HG02973 (cell line): Measurements from ENCODE around the gene NID1.
A peak's percentile ranks its signal among the peaks of the same experiment; 100 is the strongest.
"Not testable (repeated sequence)": the region's sequence is repeated elsewhere in the genome, so short reads cannot be mapped to it uniquely, and the experiment has no call there.

Experiments used
- ATAC-seq: cut with Tn5 transposase; IDR thresholded peaks from one replicate; pipeline ENCODE4 v1.9.1; 2021; ENCODE audit warnings: moderate library complexity; ENCODE audit not compliant: unreplicated experiment

The NID1 gene

DNA sequence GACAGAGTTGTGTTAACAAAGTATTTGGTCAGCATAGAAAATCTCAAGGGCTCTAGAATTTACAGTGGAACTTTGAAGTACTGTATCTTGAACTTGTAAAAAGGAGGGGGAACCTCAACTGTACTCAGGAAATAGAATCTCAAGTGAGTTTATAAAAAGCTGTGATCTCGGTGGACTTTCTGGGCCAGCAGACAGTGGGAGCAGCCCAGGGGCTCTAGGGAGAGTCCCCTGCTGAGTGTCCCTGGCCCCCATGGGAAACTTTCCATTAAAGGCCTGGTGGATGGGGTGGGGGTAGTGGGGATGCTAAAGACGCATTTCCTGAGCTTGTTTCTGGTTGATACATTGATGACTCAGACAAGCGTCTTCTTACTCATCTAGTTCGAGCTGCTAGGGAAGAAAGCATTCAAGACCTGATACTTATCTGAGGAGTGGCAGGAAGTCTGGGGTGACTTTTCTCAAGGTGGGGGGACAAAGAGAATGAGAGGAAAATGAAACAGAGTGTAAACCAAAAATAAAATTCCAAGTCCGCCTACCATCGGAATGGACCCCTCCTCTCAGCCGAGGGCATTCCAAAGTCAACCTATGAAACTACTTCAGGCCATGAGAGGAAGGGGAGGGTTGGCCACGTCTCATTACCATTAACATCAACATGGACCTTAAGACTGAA, 65.5 kb downstream of the NID1 start:
- ATAC-seq, result peak; percentile 80

DNA sequence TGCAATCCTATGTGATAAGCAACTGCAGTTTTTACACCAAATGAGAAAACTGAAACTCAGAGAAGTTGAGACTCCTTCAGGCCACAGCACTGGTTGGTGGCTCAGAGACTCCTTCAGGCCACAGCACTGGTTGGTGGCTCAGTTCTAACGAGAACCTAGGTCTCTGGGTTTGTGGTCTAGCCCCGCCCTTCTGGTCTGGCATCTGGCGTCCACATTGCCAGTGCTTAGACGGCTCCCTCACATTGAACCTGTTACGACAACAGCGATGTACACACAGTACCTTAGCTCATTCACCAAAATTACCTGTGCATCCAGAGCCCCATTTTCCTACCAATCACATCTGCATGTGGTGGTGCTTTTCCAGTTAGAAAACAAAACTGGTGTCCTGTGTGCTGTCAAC, 66.1 kb downstream of the NID1 start:
- peak; percentile 29 for ATAC-seq

DNA sequence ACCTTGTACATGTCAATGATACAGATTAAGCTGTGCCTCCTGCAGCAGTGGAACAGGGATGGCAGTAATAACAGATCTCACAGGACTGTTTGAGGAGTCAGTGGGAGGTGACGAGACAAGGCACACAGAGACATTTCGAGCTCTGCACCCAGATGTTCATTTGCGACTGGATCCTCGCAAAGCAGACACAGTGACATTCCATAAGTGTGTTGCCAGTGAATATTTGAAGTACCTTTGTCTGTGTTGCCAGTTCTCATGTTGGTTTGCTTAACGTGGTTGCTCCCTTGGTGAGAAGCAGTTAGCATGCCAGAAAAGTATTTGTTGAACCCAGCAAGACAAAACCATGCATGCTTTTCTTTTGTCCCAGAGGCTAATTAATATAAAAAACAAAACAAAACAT, 67.0 kb downstream of the NID1 start:
- no peak for ATAC-seq

DNA sequence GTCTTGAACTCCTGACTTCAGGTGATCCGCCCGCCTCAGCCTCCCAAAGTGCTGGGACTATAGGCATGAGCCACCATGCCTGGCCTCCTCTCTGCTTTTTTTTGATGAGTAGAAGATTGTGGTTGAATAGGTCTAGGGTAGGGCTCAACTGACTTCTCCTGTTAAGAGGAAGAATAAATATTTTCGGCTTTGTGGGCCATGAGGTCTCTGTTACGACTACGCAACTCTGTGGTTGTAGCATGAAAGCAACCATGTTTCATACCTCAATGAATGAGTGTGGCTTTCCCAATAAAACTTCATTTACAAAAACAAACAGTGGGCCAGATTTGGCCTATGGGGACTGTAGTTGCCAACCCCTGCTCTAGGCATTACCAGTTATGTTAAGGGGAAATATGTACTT, 67.8 kb downstream of the NID1 start:
- no peak for ATAC-seq

DNA sequence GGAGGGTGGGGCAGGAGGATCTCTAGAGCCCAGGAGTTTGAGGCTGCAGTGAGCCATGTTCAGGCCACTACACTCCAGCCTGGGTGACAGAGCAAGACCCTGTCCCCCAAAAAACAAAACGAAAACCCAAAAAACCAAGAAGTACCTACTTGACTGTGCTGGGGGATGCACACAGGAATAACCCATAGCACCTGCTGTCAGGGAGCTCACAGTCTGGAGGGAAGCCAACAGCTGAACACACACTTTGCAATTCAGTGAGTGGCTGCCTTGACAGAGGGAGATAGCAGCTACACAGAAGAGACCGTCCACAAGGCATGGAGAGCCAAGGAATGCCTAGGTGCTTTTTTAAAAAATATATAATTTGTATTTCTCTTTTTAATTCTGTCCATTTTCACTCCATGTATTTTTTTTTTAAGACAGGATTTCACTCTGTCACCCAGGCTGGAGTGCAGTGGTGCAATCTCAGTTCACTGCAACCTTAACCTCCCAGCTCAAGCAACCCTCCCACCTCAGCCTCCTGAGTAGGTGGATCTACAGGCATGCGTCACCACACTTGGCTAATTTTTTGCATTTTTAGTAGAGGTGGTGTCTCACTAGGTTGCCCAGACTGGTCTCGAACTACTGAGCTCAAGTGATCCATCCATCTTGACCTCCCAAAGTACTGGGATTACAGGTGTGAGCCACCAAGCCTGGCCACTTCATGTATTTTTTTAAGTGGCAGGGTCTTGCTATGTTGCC, 68.7 kb downstream of the NID1 start:
- ATAC-seq, result peak; percentile 32

DNA sequence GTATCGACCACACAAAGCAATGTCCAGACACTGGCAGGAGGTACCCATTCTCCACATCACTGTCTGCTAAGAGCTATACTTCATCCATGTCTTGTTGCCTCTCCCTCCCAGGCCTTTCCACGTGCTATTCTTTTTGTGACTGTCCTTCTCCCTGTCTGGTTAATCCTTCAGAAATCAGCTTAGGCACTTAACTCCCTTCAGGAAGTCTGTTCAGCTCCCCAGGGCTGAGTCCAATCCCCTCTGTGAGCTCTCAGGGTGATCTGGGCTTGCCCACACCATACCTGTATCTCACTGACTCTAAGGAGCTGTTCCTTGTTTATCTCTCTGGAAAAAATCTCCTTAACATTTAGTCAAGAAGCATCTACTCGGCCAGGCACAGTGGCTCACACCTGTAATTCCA, 69.4 kb downstream of the NID1 start:
- no peak for ATAC-seq

DNA sequence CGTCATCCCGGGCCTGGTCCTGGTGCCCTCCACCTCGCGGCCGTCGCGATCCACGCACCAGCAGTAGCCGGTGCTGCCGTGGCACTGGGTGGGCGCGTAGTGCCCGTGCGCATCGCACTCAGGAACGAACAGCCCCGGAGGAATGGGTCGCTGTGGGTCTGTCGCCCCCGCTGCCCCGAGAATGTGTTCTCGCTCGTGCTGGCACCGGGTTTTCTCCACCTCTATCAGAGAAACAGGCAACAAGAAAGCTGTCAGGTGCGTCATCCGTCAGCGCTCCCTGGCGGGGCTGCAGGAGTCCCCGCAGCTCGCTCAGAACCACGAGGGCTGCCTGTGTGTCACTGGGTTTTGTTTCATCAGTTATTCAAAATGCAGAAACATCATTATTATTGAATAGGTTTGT, 71.2 kb downstream of the NID1 start:
- ATAC-seq, result no peak

DNA sequence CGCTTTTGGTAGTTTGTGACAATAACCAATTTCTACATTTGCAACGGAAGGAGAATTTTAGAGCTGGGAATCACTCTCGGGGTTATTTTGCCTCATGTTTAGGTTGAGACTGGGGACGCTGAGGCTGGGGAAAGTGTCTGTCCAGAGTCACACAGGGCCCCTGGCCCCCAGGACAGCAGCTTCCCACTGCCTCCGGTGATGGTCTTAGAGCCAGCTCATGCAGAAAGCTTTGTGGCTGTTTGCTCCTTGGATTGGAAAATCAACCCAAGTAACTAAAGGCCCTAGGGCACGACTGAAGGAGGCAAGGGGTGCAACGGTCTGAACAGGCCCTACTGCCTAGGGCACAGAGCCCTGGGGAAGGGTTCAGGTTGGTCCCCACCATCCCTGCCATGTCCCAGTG, 72.0 kb downstream of the NID1 start:
- no peak for ATAC-seq

DNA sequence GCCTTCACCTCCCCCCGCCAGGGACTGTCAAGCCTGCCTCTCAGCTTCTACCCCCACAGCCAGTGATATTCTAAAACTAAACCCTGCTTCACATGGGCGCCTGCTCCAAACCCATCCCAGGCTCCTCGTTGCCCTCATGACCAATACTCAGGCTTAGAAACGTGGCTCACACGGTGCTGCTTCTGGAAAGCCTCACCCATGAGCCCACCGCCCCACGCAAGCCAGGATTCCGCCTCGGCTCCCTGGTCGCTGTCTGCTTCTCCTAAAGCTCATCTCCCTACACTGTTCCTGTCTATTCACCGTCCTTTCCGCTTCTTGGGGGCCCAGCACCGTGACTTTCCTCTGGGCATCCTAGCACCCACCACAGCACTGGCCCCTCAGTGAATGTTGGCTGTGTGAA, 72.5 kb downstream of the NID1 start:
- ATAC-seq, result no peak

DNA sequence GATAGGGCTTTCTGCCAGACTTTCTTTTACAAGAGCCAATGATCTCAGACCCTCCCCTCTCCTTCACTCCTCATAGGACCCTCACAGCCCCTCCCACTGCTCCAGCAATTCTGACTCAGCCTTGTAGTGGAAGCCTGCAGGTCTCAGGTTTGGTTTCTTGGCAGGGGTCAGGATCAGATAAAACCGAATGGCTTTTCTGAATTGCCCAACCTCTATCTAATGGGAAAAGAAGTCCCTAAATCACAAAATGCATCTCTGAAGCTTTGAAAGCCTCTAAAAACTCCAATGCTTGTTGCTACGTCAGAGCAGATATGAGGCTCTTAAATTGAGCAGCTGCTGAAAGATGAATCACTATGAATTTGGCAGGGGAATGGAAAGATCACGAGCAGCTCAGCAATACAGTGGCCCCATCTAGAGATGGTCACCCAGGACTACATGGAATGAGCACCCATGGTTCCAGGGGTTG, 74.5 kb downstream of the NID1 start:
- ATAC-seq, result no peak

DNA sequence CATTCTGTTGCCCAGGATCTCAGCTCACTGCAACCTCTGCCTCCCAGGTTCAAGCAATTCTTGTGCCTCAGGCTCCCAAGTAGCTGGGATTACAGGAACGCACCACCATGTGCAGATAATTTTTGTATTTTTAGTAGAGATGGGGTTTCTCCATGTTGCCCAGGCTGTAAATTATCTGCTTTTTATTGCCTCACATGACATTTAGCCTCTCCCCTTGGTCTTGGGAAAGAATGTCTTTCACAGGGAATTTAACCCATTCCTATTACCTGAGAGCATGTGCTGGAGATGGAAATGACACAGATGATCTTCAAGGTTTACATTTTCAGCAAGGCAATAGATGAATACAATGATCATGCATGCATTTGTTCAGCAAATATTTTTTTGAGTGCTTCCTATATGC, 75.8 kb downstream of the NID1 start:
- no peak for ATAC-seq

DNA sequence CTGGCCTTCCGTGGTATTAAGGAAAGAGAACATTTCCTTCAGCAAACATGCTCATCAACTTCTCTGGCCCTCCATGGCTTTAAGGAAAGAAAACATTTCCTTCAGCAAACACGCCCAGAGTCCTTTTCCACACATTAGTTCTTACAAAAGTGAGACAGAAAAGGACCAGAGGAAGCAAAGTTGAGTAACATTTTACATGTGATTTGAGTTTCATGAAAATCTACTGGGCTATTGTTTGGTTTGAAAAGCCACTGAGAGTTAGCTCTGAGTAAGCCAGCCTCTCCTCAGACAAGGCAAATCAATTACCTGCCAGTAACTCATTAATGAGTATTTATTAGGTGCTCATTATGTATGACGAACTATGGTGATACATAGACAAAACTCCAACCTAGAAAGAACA, 78.0 kb downstream of the NID1 start:
- peak; percentile 73 for ATAC-seq

DNA sequence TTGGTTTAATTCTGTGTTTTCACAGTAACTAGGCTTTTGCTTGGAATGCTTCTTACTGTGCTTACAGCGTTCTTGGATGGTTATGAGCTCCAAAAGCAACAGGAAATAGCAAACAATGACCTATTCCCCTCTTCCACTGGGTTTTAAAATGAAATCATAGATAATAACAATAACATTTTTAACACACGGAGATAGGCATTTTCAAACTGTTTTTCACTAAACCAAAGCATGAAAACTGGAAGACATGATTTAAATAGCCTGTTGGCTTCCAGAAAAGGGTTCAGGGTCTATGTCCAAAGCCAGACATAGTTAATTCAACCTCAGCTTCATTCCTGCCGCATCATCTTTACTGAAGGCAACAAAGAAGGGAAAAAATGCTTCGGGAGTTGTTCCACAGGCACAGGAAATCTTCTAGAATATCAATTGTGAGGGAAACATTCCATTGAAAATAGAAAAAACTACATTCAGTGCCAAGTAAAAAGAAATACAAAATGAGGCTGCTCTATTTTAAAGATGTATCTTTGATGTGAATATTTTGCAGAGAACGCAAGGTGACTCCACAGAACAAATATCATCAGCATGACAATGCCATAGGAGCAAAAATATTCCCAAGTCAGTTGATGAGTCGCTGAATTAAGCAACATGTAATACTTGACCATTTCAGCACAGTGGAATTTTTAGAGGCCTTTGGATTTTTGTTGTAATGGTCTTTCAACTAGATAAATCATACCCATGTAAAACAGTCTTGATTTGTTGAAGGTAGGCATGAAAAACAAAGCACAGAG, 80.7 kb downstream of the NID1 start:
- ATAC-seq, result no peak

DNA sequence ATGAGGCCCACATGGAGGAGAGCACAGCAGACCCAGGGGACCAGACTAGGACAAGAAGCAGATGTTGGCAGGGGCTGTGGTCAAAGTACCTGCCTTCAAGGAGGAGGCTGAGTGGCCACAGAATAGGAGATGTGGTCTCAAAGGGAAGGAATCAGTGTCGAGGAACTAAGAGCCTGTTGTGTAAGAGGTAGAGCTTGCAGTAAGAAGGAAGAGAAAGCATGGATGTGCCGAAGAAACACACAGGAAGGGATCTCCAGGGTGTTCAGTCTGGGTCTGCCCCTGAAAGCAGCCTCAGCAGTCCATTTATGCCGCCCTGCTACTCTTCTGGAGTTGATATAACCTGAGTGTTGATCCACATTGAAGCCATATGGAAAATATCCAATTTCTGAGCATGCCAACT, 83.9 kb downstream of the NID1 start:
- no peak for ATAC-seq

DNA sequence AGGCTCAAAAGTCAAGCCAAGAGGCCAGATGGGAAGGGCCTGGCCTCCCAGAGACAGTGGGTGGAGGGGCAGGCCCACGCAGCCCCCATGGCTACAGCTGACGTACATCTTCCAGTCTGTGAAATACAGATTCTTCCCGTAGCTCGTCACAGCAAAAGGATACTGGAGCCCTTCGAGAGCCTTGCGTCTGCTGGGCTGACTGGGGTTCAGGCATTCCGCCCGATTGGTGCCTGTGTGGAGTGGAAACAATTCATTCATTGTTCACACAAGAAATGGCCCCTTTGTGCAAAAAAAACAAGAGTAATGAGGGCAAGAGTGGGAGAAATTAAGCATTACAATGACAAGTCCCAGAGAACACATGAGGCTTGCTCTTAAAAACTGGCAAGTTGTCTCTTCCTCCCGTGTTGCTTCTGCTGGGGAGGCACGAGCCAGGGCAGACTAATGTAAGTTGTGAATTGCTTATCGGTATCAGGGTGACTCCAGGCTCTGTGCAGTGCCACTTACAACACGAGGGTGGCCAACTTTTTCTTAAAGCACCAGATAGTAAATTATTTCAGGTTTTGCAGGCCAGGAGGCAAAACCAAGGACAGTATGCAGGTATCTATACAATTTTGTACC, 85.1 kb downstream of the NID1 start:
- no peak for ATAC-seq

DNA sequence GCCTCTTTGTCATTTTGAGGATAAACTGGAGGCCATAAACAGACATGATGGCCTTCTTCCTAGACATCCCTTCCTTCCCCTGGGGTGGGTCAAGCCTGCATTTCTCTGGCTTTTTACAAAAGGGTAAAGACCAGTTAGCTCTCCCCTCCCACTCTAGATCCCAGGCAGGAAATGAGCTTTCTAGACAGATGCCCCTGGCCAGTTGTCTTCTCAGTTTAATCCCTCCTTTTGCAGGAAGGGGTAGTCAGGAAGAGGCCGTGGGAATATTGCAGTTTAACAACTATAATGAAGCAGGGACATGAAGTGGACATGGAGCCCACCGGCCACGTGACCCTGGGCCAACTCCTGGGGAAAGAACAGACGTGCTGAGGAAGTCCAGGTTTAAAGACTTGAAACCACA, 85.7 kb downstream of the NID1 start:
- no peak for ATAC-seq

DNA sequence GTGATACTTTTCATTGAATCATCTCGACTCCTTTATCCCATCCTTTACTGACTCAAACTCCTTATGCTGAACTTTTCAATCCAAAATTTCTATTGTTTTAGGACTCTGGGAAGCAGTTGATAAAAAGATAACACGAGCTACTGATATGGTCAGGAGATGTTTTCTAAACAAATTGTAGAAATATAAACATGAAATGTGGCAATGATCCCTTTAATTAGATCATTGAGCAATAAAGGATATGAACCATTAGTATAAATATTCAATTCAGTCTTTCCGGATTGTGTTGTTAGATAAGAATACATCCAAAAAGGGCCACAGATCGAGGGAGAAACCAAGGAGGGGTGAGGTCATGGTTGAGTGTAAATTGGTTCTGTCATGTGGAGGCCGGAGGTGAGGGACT, 88.4 kb downstream of the NID1 start:
- no peak for ATAC-seq

DNA sequence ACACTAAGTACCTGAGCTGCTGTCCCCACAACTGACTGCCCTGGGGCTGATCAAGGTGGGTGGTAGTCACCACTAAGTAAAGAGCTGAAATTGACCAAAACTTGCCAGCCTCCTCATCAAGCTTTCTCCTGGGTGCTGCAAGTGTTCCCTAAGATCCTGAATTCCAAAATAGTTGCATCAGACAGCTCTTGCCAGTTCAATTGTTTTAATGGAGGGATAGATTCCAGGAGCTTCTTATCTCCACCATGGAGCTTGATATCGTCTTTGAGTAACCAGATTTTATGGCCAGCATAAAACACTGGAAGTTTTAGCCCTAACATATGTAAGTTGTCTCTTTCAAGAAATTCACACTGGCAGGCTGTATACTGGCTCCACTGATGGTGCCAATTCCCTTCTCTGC, 90.3 kb downstream of the NID1 start:
- no peak for ATAC-seq

DNA sequence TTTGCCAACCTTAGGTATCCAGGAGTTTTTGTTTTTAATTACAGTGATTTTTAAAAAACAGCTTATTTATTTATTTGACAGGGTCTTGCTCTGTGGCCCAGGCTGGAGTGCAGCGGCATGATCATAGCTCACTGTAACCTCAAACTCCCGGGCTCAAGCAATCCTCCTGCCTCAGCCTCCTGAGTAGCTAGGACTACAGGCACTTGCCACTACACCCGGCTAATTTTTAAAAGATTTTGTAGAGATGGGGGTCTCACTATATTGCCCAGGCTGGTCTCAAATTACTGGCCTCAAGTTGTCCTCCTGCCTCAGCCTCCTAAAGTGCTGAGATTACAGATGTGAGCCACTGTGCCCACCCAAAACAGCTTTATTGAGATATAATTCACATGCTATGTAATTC, 92.2 kb downstream of the NID1 start:
- ATAC-seq, result not testable (repeated sequence)

DNA sequence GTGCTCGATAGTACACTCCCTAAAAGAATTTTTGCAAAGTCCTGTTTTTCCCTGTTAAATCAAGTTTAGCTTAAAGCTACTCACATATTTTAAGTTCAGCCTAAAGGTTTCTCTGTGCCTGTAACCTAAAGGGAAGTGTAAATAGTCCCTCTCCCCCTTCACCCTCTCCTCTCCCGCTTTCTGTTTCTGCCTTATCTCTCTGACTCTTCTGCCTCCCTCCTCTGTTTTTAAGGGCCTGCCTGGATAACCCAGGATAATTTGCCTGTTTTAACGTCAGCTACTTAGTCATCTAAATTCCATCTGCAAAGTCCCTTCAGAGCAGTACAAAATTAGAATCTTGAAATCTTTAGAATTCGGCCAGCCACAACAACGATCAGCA, 92.6 kb downstream of the NID1 start:
- ATAC-seq, result peak; percentile 38

DNA sequence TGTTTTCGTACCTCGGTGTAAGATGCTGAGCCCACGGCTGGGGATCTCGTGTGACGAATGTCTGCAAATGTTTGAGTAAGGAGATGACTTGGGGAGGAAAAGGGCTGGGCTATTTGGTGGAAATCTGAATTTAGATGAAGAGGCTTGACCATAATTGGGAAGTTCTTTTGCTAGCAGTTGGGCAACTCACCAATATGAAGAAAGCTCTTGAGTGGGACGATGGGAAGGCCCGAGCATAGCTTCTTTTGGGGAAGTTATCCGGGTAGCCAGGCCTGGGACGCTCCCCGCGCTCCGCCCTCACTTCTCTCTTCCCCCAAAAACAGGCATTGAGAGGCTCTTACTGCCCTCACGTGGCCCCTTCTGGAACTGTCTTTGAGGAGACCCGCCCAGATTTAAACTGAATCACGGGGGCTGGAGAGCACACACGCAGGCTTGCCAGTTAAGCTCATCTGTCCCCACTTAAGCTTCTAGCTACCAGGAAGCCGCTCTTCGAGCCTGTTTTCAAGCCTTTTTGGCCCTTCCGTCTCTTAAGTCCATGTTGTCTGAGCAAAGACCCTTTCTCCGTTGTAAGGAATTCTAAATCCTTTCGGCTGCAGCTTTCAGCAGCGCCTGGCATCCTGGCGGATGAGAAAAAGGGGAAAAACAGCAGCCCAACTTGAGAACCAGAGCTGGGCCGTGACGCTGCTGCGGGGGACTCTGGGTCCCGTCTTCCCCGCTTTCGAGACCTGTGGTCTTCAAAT, 93.1 kb downstream of the NID1 start:
- ATAC-seq, result peak; percentile 95
